GM21423 (cell line): ENCODE data around the gene SLC35G4.
"Not testable (repeated sequence)": the region's sequence is repeated elsewhere in the genome, so short reads cannot be mapped to it uniquely, and the experiment has no call there.

Experiments used
- ATAC-seq: cut with Tn5 transposase; IDR thresholded peaks from one replicate; pipeline ENCODE4 v1.9.1; 2021; ENCODE audit warnings: mild to moderate bottlenecking, moderate library complexity; ENCODE audit not compliant: unreplicated experiment

Gene SLC35G4

DNA sequence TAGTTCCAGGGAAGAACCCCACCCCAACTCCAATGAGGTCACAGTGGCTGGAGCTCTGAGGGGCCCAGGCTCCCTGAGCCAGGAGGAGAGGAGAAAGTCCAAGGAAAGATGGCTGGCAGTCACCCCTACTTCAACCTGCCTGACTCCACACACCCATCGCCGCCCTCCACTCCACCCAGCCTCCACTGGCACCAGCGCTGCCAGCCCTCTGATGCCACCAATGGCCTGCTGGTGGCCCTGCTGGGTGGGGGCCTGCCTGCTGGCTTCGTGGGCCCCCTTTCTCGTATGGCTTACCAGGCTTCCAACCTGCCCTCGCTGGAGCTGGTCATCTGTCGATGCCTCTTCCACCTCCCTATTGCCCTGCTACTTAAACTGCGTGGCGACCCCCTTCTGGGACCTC is at the start of gene SLC35G4:
TSS of gene SLC35G4 (plus strand) at position 109 of the 400 bp plus-strand sequence. CDS start at position 109, 0 bp downstream.
- ATAC-seq = not testable (repeated sequence)

DNA sequence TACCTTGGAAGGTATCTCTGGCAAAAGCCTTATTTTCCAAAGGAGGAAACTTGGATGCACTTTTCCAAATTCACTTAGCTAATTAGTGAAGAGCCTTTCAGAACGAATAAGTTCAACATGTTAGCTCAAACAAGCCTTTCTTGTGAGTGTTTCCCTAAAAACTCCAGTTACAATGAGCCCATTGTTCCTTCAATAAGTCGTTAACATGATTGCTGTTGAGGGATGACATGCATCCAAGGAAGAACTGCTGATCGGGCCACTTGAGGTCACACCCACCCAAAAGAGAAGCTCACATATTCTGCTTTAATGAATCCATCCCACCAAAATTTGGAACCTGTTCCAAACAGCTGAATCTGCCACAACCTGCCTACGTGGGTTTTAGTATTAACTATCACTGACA is 48.1 kb upstream of the SLC35G4 start:
- no peak for ATAC-seq

DNA sequence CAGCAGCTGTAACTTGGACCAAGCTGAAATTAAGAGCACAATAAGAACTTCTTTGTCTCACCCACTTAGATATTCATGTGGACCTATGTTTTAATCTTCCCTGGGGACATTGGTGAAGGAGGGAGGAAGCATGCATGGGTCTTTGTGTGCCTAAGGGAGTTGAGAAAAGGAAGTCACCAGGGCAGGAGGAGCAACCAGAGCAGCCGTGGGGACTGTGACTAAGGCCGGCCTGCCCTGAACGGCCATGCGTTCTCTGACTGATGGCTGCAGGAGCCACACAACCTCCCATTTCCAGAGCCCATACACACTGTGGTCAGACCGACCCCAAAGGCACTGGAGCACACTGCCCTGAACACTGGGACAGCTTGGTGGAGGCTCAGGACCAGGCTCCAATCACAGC is 43.7 kb upstream of the SLC35G4 start:
- ATAC-seq = no peak

DNA sequence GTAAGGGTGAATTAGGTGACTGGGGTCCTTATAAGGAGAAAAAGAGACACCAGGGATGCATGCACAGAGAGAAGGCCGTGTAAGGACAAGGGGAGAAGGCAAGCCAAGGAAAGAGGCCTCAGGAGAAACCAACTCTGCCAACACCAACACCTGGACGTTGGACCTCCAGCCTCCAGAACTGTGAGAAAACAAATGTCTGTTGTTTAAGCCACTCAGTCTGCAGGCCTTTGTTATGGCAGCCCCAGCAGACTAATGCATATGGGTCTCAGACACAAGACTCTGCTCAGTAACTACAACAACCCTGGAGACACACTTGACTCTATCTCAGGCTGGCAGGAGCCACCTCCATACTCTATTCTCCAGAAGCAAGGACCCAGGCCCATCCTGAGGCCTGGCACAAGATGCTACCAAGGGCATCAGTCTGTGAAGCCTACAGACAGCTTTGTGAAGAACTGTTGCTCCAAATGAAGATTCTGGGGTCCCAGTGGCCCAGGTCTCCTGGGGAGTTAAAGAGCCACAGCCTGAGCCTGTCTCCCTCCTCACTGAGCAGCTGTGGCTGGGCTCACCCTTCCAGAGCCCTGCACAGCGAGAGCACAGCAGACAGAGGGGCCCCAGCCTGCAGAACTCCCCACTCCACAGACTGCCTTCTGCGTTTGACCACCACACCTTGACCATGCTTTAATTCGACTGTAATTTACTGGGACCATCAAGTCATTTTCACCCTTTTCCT is 43.0 kb upstream of the SLC35G4 start:
- ATAC-seq = no peak

DNA sequence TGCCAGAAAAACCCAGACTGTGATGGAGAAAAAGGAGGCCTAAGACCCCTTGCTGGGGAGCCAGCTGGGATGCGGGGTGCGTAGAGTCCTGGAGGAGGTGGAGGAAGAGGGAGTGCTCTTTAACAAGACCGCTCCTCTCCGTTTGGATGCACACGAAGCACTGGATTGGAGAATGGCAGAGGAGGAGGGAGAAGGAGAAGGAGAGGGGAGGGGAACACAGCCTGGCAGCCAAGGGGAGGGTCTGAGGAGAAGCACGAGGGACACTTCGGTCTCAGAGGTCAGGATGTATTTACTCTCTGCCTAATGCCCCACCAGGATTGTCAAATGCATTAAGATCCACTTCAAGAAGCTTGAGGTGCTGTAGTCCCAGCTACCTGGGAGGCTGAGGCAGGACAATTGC is 42.0 kb upstream of the SLC35G4 start:
- ATAC-seq = no peak

DNA sequence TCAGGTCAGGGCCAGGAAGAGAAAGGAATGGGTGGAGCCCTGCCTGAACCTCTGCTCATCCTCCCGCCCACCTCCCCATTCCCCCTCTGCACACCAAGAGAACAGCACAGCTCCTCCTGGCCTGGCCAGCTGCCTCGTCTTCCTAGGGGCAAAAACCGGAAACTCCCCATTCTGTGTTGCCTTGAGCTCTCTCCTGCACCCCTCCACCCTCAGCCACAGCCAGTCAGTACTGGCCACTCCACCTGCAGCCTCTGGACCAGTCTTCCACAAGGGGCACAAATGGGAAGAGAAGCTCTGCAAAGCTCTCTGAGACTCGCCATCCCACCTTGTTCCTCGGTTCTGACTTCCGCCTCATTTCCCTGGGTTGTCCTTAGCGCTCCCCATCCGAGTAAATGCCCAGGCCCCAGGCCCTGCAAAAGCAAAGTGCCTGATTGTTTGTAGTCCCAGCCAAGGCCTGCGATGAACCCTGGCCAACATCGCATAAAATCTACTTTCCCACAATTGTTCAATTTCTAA is 39.3 kb upstream of the SLC35G4 start:
- ATAC-seq = no peak

DNA sequence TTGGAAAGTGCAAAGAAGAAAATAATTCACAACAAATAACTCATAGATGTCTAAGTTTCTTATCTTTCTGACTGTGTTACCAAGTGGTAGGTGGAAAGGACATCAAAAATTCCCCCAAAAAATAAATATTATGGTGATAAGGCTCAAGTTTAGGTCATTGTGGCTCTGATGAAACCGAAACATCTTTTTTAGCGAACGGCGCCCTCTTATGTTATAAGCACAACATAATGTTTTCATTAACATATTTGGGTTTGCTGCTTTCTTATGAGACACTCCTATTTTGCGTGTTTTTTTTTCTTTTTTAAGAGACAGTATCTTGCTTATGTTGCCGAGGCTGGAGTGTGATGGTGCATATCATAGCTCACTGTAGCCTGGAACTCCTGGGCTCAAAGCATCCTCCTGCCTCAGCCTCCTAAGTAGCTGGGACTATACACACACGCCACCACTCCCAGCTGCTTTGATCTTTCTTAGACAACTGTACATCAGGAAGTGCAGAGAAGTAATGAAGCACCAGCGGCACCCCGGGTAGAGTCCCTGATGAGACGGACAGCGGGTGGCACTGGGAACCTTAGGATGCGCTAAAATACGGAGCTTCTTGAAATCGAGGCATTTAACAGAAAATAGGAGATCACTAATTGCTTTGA is 38.5 kb upstream of the SLC35G4 start:
- no peak for ATAC-seq

DNA sequence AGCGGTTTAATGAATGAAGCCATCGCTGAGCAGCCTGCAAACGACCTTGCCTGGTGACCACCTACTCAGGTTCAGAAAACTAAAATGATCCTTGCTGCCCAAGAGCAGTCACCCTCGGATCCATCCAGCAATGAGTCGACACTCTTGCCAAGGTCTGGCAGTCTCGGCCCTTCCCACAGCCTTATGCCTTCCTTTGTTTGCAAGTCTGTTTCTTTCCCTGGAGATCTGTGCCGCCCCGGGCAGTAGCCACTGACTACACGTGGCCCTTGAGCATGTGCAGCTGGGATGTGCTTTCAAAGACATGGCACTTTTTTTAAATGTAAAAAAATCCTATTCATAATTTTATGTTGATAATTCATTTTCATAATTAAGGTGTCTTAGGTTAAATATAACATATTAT is 37.2 kb upstream of the SLC35G4 start:
- no peak for ATAC-seq

DNA sequence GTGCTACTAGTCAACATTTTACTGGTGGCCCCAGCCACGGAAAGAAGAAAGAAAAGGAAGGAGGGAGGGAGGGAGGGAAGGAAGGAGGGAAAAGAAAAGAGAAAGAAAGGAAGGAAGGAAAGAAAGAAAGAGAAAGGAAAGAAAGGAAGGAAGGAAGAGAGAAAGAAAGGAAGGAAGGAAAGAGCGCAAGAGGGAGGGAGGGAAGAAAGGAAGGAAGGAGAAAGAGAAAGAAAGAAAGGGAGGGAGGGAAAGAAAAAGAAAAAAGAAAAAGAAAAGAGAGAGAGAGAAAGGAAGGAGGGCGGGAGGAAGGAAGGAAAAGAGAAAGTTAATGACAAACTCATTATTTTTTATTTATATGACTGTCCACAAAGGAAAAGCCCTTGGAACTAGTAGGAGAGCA is 34.9 kb upstream of the SLC35G4 start:
- no peak for ATAC-seq

DNA sequence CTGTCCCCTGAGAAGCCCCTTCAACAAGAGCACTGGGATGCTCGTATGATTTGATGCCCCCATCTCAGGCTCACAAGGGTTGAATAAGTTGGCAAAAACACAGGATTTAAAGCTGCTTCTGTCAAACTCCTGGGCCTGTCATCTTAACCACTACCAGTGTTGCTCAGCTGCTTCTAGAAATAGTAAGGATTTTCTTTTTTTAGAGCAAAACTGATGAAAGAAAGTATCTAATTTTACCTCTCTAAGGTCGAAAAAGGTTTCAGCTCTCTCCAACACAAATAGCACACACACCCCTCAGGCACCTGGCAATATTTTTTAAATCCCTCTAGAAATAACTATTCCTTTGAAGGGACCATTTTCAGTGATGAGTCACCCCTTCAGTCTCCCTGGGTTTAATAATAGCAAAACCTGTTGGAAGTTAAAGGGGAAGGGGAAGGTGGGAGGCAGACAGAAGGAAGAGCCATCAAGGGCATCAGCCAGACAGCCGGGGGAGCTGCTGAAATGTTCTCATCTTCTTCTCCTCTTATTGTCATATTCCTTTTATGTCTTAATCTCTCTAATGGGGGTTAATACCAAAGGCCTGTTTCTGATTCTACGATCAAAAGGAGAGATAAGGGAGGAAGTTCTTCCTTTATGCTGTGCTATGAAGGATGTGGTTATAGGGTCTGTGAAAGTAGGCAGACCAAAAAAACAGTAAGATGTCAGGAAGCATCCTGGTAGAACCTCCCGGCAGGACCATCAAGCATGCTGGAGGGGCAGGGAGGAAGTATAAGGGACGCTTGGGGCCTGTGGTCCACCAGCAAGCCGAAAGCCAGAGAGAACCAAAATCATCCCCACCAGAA is 31.9 kb upstream of the SLC35G4 start:
- no peak for ATAC-seq

DNA sequence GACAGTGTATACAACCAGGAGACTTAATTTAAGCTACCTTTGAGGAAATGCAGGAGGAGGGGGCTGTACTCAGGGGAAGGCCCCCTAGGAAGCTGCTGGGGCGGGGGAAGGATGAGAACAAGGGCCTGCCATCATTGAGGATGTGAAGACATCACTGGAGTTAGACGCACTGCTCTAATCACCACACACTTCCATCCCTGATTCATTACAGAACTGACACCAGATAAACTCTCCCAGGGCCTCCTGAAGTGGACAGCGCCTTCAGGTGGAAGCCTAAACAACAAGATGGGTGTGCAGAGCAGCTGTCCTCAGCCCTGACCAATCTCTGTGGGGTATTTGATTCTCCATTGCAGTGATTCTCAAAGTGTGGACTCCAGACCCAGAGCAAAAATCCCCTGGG is 30.6 kb upstream of the SLC35G4 start:
- no peak for ATAC-seq

DNA sequence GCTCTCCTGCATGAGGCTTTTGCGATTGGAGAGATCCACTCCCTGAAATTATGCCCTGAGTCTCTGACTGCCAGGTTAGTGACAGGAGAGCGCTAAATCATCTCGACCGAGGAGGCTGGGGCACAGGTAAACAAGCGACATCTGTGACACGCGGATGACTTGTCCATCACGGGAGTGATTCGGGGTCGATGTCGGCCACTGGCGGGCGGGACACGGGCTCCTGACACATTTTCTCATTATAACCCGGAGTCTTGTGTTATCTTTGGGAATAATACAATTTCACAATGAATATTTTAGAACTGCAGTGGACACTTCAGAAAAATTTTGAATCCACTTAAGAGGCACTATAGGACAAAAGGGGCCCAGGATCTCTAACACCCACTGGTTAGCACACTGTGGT is 29.5 kb upstream of the SLC35G4 start:
- ATAC-seq = no peak

DNA sequence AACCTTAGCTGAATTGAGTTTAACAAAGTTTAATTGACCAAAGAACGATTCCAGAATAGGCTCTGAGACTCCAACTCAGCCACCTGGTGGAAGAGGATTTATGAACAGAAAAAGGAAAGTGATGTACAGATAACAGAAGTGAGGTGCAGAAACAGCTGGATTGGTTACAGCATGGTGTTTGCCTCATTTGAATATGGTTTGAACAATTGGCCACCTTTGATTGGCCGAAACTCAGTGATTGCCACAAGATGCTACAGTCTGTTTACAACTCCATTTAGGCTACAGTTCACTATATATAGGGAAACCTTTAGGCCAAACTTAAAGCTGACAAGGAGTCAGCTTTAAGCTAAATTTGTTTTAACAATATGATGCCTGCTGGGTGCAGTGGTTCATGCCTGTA is 28.1 kb upstream of the SLC35G4 start:
- ATAC-seq = no peak

DNA sequence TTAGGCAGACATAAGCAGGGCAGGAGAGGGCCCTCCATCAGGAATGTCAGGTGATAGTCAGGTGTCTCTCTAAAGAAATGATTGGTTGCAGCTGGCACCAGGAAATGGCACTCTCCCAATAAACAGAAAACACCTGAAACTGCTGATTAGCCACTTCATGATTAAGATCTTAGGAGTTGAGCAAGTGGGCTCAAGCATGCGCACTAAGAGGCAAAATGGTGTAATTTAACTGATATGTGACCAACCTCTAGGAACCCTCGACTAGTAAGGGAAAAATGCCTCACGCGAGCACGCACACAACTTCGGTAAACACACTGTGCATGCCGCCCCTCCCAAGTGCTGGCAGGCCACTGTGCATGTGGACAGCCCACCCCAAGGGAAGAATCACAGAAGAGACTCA is 23.8 kb upstream of the SLC35G4 start:
- ATAC-seq = no peak

DNA sequence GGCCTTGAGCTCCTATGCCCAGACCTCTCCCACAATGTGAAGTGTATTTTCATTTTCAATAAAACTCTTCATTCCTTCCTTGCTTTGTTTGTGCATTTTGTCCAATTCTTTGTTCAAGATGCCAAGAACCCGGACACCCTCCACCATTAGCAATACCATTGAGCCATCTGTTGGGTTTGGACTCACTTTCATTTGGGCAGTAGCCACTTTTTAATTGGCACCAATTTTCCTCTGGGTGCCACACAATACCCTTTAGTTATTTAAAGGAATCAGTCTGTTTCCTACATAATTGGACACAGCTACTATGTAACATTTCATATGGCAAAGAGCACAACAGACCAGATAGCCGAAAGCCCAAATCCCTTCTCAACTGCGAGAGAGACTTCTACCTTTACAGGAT is 22.5 kb upstream of the SLC35G4 start:
- ATAC-seq = no peak

DNA sequence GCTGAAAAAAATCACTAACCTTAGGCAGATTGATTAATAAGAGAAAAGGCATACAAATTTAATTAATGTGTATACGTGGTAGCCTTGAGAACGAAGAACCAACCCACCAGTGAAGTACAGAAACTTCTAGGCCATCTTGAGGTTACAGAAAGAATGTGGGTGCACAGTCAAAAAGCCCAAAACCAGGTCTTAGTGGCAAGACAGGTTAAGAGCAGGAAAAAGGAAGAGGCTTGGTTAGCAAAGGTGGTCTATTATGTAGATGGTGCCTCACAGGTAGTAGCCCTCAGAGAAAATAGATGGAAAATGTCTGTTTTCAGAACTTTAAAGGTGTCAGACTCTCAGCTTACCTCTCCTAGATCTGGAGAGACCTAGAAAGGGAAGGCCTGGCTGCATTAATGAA is 22.0 kb upstream of the SLC35G4 start:
- ATAC-seq = no peak

DNA sequence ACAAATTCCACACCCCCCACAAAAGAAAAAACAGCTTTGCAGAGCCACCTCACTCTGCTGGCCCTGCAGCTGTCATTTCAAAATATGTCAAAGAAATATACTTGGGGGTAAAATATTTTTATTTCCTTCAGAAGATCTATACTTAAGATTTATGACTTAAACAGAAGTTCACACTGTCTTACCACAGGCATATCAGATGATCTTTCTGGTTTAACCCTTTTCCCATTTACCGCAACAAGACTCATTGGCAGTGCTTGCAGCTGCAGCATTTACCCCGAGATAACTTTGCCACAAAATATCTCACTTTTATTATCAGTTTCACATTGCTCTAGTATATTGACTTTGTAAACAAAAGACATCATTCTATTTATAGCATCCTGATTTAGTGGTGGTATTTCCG is 21.6 kb upstream of the SLC35G4 start:
- no peak for ATAC-seq

DNA sequence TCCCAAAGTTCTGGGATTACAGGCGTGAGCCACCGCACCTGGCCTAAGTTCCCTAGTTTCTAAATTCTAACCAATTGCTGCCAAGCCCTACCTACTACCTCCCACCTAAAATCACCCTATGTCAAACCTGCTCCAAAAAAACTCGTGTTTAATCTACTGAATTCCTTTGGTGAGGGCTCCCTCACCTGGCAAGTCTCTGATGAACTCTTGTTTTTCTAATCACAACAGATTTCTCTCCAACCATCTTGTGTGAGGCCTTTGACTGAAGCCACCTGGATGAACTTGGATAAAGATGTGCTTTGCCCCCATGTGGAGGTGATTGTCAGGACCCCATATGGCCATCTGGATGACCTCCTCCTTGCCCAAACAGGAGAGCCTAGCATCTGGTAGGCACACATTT is 17.4 kb upstream of the SLC35G4 start:
- no peak for ATAC-seq

DNA sequence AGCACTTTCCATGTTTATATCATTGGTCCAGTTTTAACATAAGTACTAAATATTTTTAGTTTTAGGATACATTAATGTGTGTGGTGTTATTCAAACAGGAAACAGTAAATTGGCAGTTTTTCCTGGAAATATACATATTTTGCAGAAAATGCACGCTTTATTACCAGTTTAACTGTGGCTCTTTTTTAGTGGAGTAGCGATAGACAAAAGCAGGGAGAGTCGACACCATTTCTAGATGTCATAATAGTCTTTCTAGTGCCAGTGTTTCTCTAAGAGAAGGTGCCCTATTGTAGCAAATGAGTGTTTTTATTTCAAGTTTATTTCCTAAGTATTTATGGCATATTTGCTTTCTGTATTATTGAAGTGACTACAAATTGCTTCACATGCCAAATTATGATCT is 9.1 kb upstream of the SLC35G4 start:
- no peak for ATAC-seq

DNA sequence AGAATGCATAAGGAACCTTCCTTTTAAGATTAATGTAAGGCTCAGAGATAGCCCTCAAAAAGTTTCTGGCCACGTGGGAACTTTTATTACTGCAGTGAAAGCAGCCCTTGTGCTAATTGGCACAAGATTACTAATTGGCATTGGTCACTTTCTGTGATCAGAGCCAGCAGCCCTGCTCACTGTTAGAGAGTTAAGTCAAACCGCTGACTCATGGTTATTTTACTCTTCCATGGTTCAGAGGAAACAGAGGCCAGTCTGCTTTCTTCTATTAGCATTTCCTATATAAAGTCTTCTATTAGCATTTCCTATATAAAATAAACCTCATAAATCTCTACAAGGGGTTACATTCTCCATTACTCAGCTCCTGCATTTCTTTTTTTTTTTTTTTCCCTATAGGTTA is 1.5 kb upstream of the SLC35G4 start:
- ATAC-seq = no peak

DNA sequence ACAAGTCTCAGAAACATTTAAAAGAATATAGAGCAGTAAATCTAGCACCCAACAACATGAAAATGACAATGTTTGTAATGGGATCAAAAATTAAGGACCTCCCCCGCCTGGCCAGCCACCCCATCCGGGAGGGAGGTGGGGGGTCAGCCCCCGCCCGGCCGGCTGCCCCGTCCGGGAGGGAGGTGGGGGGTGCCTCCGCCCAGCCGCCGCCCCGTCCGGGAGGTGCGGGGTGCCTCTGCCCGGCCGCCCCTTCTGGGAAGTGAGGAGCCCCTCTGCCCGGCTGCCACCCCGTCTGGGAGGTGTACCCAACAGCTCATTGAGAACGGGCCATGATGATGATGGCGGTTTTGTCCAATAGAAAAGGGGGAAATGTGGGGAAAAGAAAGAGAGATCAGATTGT is 778 bp upstream of the SLC35G4 start:
- ATAC-seq = not testable (repeated sequence)

DNA sequence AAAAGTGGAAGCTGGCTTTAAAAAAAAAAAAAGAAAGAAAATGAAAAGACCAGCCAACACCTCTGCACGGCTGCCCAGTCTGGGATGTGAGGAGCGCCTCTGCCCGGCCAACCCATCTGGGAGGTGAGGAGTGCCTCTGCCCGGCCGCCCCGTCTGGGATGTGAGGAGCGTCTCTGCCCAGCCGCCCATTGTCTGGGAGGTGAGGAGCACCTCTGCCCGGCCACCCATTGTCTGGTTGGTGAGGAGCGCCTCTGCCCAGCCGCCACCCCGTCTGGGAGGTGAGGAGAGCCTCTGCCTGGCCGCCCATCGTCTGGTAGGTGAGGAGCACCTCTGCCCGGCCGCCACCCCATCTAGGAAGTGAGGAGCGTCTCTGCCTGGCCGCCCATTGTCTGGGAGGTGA is 3.7 kb downstream of the SLC35G4 start:
- ATAC-seq = not testable (repeated sequence)
